Amygdala (tissue), 56 donors: ENCODE results near the gene MAML2.

ENCODE experiments used
- DNase-seq, 56 donors: peaks; one replicate each; lab custom pipeline; 2025; lab: John Stamatoyannopoulos, UW

MAML2 gene

DNA sequence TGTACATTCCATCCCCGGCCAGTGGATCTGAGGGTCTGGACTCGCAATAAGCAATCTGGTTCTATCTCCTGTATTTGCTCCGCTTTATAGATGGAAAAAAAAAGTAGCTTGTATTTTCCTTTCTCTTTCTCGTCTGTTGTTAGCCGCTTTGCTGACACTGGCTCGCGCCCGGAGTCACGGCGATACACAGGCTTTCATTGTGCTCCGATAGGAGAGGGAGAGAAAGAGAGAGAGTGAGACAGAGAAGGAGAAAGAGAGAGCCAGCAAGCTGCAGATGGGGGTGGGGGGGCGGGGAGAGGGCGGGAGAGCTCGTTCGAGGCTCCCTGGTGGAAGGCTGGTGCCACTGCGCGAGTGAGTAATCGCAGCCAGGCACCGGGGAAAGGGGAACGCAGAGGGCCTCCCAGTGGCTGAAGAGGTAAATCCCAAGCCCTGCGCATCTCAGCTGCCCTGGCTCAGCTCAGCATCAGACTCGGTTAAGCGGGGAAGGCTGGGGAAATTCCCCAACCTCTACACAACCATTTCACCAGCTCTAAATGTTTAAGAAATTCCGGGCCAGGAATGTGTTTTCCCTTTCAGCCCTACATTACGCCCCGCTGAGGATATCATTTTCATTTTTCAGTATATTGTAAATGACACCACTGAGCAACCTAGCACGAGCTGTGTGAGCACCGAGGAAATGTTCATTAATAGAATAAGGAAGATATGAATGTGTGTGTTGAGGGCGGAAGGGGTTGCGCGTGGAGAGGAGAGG lies at the start of gene MAML2:
MAML2 (minus strand) TSS at position 235 of the 751 bp plus-strand sequence. CDS start 1,300 bp downstream, outside the sequence.
- peak; percentile 45 to 95 (median 90) for DNase-seq

DNA sequence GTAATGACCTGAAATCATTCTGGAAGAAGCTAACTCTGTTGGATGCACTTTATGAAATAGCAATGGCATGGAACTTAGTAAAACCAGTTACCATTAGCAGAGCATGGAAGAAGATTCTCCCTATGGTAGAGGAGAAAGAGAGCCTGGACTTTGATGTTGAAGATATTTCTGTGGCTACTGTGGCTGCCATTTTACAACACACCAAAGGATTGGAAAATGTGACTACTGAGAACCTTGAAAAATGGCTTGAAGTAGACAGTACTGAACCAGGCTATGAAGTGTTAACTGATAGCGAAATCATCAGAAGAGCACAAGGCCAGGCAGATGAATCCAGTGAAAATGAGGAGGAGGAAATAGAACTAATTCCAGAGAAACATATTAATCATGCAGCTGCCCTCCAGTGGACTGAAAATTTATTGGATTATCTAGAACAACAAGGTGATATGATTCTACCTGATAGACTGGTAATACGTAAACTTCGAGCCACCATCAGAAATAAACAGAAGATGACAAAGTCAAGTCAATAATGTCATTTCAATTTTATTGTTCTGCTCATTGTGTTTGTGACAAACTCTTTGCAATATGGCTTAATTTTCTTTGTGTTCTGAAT lies 48.8 kb upstream of the MAML2 start:
- no peak for DNase-seq

DNA sequence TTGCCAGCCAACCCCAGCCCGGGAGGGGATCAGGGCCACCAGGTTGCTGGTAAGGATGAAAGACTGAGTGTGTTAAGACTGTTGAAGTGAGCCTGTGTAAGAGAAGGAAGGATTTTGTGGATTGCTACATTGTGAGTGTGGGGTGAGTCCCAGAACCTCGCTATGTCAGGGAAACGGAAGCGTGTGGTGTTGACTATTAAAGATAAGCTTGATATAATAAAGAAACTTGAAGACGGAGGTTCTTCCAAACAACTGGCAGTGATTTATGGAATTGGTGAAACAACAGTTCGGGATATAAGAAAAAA lies 47.4 kb upstream of the MAML2 start:
- no peak for DNase-seq

DNA sequence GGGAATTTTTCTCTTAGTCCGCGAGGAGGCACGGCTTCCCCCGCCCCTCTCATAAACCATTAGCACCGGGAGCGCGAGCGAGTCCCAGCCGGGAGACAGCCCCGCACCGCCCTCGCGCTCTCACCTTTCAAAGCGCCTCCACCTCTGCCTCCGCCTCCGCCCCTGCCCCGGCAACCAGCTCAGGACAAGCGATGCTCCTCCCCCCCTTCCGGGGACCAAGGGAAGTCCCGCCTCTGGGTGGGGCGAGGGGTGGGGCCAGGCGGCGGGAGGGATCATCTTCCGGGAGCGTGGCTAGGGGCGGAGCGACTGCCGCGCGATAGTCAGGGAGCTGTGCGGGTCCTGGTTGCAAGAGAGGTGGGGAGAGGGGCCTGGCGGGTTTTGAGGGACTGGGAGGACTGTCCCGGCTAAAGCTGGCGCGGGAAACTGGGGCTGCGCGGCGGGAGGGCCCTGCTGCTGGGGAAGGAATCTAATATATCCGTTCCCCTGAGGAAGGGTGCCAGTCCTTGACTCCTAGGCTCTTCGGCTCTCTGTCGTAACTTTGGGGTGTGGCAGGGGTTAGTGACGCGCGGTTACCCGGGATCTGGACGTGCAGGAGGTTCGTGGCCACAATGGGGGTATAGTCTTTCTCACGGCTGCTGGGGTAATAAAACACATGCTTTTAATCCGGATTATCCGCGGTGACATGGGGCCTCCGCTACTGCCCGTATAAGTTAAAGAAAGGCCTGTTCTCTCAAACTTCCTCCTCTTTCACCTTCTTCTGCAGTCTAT lies 46.9 kb upstream of the MAML2 start, which contains the start of the genes CCDC82 and JRKL:
CCDC82 (minus strand) TSS at position 193 of the 768 bp plus-strand sequence. CDS start 5,165 bp downstream, outside the sequence.
JRKL (plus strand) TSS at position 294 of the 768 bp plus-strand sequence. CDS start 637 bp downstream, outside the sequence.
- peak; percentile 57 to 97 (median 91) for DNase-seq

DNA sequence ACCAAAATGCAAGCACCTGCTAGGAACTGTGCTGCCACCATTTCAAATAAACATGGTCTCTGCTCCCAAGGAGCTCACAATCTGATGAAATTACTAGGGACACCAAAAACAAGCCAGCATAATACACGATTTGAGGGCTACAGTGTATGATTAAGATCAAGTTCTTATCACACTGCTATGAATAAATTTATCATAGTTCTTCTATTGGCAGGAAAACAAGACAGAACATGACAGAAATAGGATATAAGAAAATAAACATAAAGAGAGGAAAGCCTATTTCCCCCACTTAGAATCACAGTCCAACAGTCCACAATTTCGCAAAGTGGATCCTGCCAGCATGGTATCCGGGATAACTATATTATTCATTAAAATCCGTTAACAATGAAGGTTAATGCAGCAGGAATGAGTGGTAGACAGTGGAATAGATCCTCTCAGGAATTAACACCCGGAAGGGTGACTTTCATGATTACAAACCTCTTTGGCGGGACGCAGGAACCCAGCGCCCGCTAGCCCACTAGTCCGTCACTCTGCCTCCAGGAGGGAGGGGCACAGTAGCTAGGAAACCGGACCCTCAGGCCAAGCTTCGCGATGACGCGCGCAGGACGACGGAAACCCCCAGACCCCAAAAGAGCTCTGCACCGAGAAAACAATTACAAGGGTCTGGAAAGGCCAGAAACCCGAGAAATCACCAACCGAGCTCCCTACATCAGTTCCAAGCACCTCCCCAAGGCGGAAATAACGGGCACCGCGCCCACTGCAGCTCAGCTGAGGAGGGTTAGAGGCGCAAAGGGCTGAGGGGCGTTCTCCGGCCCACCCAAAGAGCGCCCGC lies 46.1 kb upstream of the MAML2 start:
- peak in 28 of 56 donors; percentile 7 to 71 (median 50) for DNase-seq

DNA sequence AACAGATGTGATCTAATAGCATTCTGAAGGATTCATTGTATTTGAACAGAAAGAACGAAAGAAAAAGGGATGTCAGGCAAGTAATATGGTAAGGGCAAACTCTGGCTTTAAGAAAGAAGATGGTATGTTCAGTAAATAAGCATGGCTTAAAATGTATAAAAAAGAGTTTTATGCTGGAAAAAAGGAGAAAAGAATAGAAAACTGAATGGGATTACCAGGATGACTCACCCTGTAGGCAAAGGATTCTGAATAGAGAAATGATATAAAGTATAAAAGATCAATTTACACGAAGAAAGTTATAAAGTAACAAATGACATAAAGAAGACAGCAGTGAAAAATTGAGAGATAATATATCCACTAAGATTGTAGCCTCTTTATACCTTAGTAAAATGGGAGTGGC lies 42.2 kb upstream of the MAML2 start:
- DNase-seq = no peak

DNA sequence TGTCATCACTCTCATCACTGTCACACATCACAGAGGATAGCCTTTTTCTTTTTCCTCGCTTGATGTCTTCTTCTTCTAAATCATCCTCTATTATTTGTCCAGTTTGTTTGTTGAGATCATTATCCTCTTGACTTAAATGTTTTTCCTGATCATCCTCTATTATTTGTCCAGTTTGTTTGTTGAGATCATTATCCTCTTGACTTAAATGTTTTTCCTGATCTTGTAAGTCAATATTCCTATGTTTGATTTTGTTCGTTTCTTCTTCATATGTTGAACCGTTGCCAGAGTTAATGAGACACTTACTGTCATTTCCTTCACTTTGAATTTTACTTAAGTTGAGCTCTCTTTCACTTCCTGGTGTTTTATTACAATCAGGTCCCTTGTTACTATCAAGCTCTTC lies 41.2 kb upstream of the MAML2 start:
- no peak for DNase-seq

DNA sequence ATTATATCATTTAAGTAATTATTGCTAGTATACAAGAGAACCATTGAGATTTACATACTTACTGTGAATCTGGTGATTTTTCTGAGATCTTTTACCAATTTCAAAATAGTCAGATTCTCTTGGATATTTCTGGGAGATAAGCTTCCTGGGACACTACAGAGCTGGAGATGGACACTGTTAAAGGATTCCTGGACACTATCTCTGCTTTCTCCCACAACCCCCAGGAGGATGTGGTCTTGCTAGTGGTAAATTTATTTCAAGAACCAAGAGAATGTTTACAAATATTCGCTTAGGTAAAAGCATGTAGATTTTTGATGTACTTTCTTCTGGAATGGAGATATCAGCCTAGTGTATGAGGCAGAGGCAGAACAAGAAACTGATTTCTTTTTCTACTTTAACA lies 33.8 kb upstream of the MAML2 start:
- DNase-seq = no peak

DNA sequence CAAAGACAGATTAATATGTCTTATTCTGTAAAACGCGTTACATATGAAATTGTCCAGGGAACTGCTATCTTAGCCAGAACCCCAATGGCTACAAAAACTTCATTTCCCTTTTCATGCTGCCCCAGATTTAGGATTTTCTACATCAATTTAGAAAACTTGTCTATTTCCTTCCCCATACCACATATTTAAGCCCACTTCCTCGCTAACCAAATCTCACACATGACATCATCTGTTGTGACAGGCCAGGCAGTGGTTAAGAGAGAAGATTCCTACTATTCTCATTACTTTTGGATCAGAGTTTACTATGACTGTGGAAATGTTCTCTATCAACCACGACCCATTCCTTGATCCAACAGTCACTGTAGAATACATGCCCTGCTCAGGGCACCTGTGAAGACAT lies 30.8 kb upstream of the MAML2 start:
- DNase-seq = no peak

DNA sequence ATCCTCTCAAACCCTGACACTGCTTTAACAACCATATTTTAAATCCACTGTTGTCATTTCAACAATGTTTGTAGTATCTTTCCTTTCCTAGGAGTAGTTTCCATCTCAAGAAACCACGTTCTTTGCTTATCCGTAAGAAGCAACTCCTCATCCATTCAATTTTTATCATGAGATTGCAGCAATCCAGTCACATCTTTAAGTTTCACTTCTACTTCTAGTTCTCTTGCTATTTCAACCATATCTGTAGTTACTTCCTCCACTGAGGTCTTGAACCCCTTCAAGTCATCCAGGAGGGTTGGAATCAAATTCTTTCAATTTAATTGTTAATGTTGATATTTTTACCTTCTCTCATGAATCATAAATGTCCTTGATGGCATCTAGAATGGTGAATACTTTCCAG lies 24.3 kb upstream of the MAML2 start:
- no peak for DNase-seq

DNA sequence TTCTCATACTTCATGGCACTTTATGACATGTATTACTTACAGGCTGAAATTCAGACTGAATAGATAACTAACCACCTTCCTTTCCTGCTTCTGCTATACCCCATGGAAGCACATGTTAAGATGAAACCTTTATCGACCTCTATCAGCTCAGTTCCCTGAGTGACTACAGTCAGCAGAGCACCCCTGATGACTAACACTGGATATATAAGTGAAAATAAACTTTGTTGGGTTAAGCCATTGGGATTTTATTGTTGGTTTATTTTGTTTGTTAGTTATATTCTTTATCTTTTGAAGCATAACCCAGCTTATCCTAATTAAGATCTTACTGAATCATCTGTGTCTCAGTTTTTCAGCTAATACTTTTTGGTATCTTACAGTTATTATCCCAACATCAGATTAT lies 23.0 kb upstream of the MAML2 start:
- DNase-seq = no peak

DNA sequence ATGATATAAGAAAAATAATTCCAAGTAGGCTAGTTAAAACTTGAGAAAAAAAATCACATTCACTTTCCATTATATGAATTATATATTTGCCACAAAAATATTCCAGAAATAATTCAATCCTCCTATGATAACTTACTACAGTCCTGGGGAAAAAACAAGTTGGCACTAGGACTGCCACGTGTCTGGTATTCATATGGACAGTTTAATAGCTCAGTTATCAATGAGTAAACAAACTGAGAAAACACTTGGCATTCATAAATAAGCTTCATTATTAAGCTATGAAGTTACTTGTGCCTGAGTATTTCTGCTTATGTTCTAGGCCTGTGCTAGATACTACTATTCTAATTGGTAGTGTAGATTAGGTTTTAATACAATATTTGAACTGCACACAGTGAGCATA lies 22.5 kb upstream of the MAML2 start:
- DNase-seq = no peak

DNA sequence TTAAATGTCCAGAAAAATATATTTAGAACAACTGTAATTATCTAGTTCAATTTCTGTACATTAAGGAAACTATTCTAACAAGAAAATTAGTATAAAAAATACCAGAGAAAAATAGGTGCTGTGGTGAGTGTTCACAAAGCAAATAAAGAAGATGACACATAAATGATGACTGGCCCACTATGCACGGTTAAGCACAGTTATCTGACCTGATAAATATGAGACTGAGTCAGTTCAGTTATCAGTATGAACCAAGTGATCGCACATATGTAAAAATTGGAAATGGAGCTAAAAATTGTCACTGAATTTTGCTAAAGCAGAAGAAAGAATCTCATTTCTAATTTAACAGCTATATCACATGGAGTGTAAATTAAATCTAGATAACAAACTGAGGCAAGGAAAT lies 18.8 kb upstream of the MAML2 start:
- DNase-seq = no peak

DNA sequence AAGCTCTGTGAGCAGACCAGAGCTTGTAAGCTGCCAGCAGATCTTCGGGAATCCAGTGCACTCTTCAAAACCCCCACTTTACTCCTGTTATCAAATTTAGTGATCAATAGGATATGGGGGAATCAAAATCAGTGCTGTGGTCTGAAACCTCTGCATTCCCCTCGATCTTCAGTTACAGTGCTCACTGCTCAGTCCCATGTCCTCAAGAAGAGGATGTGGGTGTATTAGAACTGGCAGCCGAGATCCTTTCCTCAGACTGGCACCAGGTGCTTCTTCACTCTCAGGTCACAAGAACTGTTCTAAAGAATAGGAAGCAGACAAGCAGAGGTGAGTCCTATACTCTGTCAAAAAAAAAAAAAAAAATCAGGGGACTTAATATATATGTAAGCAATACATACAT lies 15.3 kb upstream of the MAML2 start:
- no peak for DNase-seq

DNA sequence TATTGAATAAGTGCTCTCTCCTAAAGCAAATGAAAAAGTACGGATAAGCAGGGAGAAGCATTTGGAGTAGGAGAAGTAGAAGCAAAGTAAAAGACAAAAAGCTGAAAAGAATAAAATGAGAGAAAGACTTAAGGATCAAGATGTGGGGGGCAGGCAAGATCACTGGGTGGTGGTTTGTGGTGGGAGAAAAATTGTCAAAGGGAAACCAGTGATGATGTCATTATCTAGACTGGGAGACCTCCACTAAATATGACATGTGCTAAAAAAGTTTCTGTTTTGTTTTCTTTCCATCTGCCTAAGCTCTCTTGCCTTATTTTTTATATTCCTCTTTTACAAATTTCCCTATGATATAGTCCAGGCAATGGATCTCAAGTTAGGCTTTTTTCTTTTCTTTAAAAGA lies 14.8 kb upstream of the MAML2 start:
- DNase-seq = no peak

DNA sequence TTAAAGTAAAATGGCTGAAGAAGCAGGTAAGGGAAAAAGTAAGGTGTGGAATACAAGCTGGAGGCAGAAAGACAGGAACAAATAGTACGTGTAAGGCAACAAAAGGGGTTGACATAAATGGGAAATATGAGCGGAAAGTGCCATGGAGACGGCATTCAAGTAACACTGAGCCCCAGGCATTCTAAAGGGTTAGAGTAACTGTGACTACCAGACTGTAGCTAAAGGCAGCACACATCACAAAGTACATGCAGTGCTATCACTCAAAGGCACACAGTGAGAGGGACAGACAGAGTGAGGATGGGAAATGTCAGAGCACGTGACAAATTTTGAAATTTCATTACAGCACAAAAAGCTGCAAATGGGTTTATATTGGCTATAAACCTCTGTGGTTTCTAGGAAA lies 13.9 kb upstream of the MAML2 start:
- DNase-seq = no peak

DNA sequence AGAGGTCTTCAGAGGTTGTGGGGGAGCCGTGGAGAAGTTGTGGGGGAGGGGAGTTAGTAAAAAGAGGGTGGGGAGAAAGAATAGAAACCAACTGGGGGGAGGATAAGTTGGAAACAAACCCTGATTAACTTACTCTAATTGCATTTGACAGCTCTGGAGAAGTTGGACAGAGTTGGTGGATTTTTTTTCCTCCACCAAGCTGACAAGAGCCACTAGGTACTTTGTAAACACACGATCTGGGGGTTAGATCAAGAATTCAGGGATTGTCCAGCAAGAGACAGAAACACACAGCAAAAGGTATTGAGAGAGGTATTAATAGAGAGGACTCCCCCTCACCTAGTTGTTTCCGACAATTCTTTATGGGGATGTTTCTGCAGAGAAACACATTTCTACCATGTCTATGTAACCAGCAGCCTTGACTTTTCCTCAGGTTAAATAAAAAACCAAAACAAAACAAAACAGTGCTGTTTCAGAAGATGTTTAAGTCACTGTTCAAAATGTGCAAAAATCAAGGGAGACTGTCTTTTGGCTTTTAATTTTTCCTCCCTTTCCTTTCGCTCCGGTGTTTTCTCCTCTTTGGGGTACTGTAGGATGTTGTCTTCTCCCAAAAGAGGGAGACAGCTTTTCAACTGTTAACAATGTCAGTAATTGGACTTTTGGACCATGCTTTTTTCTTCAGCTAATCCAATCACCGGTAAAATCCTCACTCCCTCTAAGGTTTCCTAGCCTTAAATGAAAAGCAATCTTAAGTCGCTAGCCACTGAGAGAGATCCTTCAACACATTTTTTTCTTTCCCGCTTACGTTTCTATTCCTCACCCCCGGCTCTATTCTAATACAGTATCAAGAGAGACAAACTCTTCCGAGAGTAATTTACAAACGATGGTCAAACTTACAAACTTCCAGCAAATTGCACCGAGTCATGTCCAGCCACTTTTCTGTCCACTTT lies 708 bp downstream of the MAML2 start:
- DNase-seq = no peak

DNA sequence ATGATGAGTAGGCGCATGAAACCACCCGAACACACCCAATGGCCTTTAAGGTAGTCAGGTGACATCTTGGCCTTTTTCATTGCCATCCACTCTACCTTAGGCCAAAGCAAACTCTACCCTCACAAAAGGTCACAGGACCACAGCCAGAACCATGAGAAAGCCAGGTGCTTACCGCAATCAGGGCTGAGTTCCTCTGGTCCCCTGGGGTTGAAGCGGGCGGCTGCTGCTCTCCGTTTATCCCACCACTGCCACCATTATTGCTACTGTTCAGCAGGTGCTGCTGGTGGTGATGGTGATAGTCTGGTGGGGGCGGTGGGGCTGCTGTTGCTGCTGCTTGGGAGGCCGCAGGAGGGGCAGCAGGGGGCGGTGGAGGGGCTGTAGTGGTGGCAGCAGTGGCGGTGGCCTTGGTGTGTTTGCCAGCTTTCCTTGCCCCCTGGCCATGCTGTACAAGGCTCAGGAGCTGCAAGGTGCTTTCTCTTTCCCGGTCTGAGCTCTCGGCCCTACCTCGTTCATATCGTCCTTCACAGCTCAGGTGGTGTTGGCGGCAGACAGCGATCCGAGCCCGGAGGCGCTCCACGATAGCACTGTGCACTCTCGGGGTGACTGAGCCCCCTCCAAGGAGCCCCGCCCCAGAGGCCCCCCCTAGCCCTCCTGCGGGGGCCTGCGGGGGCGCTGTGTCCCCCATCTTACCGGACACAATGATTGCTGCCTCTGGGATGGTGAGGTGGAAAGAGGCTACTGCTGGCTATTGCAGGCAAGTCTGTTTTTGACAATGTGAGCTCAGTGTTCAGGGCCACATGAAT lies 1.6 kb downstream of the MAML2 start:
- peak in 33 of 56 donors; percentile 12 to 57 (median 35) for DNase-seq

DNA sequence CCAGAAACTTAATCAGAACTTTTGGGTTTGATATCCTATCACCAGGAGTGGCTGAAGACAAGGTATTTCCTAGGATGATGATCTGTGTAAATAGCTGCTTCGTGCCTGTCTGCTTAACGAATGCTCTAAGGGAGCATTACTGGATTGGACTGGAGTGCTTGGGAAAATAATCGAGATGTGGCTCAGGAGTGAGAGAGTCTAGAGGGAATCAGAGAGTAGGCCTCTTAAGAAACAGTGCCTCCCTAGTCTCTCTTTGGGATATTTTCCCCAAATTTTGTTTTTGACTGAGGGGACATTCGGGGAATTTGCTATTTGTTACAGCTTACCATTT lies 2.5 kb downstream of the MAML2 start:
- no peak for DNase-seq
